Activated CD4-positive, CD25-positive, alpha-beta regulatory T cell (primary cell): ENCODE results near the gene ABCC1.
"Not testable (repeated sequence)": the region's sequence is repeated elsewhere in the genome, so short reads cannot be mapped to it uniquely, and the experiment has no call there.

Source experiments
- DNase-seq, 4 experiments: peaks; one replicate each; lab custom pipeline; 2025; lab: John Stamatoyannopoulos, UW

ABCC1 gene

GRCh38 chr16:16159662-16160061, 210.2 kb downstream of the ABCC1 start:
- no peak for DNase-seq

DNA sequence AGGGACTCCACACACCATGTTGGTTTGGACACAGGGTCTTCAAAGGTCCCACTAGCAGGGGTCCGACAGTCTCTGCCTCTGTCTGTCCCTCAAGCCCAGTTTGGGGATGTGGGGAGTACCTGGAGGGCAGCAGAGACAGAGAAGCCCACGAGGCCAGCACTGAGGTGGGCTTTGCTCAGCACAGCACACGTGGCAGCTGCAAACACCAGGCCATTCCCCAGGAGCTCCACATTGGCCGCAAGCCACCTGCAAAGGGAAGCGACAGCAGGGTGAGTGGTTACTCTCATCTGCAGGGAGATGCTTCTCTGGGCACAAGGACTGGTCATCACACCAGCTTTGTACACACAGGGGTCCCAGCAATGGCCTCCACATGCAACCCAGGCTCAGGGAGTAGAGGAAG, 211.9 kb downstream of the ABCC1 start:
- no peak for DNase-seq

GRCh38 chr16:16161840-16162239, 212.4 kb downstream of the ABCC1 start:
- DNase-seq = not testable (repeated sequence)

- no peak for DNase-seq
These were observed 213.2 kb downstream of the ABCC1 start for GRCh38 chr16:16162591-16162990.

DNA sequence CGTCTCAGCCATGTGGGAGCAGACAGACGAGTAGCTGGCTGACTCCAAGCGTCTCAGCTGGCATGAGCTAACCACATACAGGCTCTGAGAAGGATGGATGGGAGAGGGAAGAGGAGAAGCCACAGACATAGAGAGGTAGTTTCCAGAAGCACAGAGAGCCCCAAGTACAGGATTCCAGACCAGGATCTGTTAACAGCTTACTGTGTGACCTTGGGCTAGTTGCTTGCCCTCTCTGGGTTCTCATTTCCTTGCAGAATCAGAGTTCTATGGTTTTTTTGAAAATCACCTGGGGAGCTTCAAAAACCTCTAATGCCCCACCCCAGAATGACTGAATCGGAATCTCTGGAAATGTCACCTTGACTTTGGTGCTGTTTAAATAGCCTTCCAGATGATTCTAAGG, 213.7 kb downstream of the ABCC1 start:
- DNase-seq = no peak

- DNase-seq = no peak
These were observed 214.2 kb downstream of the ABCC1 start for GRCh38 chr16:16163571-16163970.

DNA sequence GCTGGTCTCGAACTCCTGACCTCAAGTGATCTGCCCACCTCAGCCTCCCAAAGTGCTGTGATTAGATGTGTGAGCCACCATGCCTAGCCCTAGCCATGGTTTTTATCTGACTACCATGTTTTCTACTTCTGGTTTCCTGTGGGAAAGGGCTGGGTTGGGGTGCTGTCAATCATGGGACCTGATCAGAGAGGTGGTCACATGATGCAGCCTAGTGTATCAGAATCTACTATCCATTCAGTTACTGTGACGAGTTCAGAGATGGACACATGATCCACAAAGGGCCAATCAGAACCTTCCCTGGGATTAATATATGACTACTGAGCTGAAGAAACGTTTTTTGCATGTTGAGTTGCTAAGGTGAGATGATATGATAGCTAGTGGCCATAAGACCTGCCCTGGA, 214.8 kb downstream of the ABCC1 start:
- DNase-seq = no peak

- DNase-seq = no peak
These were observed 216.7 kb downstream of the ABCC1 start for GRCh38 chr16:16166085-16166484.

GRCh38 chr16:16166949-16167348, 217.5 kb downstream of the ABCC1 start:
- DNase-seq = no peak

DNA sequence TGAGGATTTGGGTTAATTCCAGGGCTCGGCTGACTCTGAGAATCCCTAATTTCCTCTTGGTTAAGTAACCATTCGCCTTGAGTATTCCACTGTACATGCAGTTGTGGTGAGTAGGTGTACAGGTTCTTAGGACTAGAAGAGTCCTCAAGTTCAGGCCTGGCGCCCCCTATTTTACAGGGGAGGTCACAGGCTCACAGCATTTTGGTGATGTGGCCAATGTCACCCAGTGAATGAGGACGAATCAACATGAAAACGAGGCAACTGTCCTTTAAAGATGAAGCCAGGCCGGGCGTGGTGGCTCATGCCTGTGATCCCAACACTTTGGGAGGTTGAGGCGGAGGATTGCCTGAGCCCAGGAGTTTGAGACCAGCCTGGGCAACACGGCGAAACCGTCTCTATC, 218.5 kb downstream of the ABCC1 start:
- DNase-seq = no peak

DNA sequence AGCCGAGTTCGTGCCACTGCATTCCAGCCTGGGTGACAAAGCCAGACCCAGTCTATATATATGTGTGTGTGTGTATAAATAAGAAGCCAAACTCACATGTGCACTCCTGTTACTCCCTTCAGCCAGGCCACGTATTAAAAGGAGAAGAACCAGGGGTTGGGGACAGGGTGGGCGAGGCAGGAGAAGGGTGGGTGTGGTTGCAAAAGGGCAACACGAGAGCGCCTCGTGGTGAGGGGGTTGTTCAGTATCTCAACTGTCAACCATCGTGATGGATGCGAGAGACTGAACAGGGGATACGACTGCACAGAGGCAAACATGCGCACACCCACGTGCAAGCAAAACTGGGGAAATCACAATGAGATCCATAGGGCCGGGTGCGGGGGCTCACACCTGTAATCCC, 219.0 kb downstream of the ABCC1 start:
- no peak for DNase-seq

DNA sequence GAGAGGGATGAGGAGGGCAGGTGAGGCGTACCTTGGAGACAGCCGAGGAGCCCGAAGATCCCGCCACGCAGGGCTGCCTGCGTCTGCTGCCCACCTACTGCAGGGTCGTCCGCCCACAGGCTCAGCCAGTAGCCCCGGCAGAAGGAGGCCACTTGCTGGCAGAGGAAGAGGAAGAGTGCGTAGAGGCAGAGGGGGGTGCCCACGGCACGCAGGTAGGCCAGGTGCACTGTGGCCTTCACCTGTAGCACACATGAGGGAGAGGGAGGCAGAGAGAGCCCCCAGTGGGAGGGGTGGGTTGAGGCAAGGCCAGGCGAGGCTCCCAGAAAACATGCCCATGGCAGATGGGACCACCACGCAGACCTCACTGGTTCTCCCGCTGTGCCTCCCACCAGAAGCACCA, 220.2 kb downstream of the ABCC1 start:
- DNase-seq = no peak

DNA sequence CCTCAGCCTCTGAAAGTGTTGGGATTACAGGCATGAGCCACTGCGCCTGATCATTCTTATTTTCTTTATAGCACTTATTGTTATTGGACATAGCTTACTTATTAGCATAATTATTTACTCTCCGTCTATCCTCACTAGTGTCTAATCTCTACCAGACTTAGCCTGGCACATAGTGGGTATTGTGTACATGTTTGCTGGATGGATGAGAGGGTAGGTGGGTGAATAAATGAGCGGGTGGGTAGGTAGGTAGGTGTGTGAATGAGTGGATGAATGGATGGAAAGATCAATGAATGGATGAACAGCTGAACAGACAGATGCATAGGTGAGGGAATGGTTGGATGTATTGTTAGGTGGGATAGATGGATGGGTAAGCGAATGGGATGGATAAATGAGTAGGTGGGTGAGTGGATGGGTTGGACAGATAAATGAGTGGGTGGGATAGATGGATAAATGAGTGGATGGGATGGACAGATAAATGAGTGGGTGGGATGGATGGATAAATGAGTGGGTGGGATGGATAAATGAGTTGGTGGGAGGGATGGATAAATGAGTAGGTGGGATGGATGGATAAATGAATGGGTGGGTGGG, 222.0 kb downstream of the ABCC1 start:
- DNase-seq = no peak

DNA sequence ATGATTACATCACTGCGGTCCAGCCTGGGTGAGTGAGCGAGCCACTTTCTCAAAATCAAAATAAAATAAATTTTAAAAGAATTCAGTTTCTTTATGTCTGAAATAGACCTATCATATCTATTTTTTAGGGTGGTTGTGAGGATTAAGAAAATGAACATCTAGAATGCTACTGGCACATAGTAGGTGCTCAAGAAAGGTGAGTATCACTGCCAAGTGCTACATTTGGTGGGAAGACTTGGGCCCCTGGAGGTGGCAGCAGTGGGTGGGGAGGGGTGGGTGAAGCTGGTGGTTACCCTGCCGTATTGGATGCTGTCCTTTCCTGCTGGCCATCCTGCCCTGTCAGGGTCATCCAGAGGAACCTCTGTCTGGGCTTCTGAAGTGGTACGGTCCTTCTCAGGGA, 223.6 kb downstream of the ABCC1 start:
- no peak for DNase-seq

DNA sequence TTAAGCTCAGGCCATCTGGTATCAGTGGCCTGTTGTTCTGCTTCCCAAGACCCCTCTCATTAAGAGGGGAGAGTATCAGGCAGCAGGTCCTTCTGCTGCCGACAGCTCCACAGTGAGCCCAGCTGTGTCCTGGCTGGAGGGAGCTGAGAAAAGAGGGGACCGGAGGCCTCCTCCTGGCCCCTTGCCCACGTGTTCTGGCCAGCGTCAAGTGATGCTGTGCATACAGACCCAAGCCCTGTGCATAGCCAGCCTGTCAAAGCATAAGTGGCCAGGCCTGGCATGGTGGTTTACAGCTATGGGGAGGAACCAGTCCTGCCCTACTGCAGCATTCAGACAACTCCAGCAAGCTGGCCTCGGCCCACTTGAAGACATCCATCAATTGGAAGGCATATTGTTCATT, 225.9 kb downstream of the ABCC1 start:
- DNase-seq = no peak

DNA sequence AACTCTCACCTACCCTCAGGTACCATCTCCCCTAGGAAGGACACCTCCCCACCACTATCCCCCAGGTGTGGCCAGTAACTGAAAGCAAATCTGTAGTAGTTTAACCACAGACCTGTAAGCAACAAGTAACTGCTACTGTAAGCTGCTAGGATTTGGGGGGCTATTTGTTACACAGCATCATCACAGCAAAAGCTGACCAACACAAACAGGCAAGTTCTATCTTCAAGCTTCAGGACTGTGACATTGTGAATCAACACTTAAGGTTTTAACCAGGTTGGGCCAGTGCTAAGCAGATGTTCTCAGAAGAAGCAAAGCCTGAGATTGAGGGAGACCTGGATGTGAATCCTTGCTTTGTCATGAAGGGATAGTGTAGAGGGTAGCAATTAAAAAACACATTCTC, 226.9 kb downstream of the ABCC1 start:
- DNase-seq = no peak

DNA sequence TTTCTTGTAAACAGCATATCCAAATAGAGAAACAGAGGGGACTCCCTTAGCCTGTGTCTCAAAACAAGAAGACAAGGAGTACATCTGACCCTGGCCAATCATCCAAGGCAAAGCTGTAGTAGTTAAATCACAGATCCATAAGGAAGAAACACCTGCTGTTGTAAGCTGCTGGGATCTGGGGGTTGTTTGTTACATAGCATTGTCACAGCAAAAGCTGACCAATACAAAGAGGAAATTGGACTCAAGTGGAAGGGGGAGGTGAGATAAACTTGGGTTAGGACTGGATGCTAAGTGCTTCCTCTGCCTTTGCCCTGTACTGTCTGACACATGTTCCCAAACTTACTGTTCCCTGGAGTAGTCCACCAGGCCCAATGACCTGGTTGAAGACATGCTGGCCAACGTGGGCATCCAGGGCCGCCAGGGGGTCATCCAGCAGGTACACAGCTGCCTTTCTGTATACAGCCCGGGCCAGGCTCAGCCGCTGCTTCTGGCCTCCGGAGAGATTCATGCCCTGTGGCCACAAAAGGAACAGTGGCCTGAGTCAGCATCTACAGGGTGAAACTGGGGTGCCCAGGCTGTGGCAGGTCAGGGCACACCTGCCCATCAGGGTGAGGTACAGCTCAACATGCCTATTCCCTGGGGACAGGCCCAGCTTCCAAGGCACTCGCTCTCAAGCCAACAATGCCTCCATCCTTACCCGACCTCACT, 229.2 kb downstream of the ABCC1 start:
- no peak for DNase-seq

DNA sequence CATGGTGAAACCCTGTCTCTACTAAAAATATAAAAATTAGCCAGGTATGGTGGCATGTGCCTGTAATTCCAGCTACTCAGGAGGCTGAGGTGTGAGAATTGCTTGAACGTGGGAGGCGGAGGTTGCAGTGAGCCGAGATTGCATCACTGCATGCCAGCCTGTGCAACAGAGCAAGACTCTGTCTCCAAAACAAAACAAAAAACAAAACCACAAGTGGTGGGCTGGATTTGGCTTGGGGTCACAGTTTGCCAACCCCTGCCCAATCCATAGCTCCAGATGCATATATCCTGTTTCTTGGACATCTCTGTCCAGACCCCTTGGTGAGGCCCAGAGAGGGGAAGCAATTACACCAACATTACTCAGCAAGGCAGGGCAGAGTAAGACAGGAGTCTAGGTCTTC, 232.3 kb downstream of the ABCC1 start:
- not testable (repeated sequence) for DNase-seq

- DNase-seq = no peak
These were observed 233.5 kb downstream of the ABCC1 start for GRCh38 chr16:16182918-16183317.

DNA sequence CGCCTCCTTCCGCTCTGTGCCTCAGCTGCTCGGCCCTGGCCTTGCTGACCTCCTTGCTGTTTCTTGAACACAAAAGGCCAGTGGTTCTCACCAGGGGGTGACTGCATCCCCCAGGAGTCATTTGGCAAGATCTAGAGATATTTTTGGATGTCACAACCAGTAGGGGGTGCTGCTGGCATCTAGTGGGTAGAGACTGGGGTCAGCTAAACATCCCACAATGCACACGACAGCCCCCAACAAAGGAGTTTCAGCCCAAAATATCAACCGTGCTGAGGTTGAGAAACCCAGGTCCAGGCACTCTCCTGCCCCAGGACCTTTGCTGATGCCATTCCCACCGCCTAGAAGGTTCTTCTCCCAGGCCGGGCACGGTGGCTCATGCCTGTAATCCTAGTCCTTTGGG, 234.1 kb downstream of the ABCC1 start:
- DNase-seq = no peak

DNA sequence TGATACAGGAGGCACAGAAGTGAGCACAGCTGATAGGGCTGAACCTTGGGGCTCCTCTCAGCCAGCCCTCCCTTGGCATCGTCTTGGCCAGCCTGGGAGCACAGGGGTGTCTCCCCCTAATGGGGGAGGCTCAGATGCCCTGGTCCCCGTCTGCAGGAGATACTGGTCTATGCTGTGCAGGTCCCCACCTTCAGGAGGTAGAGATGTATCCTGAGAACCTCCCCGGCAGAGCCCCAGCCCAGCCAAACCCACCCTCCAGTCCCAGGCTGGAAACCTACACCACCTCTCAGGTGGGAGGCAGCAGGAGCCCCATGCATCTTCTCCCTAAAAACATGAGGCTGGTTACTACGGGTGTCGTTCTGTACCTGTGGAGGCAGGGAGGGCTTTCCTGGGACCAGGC, 235.2 kb downstream of the ABCC1 start:
- no peak for DNase-seq

DNA sequence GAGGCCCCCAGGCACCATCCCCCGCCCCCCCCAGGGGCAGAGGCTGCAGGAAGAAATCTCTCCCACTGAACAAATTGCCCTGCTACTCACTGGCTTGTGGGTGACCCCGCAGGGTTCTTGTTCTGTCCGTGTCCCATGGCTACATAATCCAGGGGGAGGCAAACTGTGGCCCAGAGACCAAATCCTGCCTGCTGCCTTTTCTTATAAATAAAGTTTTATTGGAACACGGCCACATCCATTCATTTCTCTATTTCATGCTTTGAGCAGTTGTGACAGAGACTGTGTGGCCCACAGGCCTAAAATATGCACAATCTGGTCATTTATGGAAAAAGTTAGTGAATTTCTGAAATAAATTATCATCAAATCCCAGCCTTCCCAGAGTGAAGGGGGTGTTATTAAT, 235.7 kb downstream of the ABCC1 start:
- no peak for DNase-seq

GRCh38 chr16:16186820-16187219, 237.4 kb downstream of the ABCC1 start:
- DNase-seq = no peak

- DNase-seq = no peak
These were observed 239.4 kb downstream of the ABCC1 start for GRCh38 chr16:16188827-16189226.
